LNCAP (cell line): ENCODE data around the gene DEK.

Experiments
- TF ChIP-seq, protein P1 (sequence below): fragments of 450-650 bp; IDR thresholded peaks from 2 replicates; pipeline ENCODE4 v1.5.1; 2017; ENCODE audit warnings: mild to moderate bottlenecking

Gene DEK

DNA sequence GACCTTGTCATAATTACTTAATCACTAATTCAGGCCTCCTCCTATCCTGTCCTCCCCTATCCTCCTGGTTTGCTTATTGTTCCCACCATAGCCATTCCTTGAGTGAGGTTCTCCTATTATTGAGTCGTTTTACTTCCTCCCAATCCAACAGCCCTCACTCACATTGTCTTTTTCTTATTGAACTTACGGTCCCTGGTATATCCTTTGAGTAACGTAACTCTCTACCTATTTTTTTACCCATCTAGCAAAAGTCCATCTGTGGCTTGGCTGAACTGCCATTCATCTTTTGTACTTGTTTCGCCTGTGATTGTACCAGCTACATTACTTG, 43.1 kb downstream of the DEK start:
- TF ChIP-seq, protein P1, sequence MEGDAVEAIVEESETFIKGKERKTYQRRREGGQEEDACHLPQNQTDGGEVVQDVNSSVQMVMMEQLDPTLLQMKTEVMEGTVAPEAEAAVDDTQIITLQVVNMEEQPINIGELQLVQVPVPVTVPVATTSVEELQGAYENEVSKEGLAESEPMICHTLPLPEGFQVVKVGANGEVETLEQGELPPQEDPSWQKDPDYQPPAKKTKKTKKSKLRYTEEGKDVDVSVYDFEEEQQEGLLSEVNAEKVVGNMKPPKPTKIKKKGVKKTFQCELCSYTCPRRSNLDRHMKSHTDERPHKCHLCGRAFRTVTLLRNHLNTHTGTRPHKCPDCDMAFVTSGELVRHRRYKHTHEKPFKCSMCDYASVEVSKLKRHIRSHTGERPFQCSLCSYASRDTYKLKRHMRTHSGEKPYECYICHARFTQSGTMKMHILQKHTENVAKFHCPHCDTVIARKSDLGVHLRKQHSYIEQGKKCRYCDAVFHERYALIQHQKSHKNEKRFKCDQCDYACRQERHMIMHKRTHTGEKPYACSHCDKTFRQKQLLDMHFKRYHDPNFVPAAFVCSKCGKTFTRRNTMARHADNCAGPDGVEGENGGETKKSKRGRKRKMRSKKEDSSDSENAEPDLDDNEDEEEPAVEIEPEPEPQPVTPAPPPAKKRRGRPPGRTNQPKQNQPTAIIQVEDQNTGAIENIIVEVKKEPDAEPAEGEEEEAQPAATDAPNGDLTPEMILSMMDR = no peak

DNA sequence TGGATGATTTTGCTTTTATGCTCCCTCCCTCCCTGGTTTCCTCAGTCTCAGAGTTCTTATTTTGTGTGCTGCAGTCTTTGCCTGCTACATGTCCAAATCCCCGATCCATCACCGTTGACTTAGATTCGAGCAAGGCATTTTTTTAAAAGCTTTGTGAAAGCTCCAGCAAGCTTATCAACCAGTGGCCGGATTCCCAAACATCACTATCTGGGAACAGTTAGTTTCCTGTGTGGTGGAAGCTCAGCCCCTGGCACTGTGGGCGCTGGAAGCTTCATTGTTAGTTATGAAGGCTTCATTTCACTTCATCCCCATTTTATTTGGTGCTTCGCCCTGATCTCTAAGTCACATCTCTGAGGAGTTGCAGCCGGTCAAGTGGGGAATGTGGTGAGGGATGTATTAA, 44.7 kb downstream of the DEK start:
- TF ChIP-seq, protein P1 = no peak

DNA sequence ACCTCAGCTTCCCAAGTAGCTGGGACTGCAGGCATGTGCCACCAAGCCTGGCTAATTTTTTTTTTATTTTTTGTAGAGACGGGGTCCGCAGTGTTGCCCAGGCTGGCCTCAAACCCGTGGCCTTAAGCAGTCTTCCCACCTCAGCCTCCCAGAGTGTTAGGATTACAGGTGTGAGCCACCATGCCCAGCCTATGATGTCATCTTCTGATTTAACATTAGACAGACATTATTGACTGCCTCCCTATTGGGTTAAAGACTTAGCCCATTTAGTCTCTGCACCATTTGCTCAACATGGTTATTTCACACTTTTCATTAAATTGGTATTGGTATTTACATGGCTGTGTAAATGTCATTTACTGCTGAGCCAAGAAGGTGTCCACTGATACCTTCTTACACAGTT, 46.1 kb downstream of the DEK start:
- TF ChIP-seq, protein P1 = no peak

DNA sequence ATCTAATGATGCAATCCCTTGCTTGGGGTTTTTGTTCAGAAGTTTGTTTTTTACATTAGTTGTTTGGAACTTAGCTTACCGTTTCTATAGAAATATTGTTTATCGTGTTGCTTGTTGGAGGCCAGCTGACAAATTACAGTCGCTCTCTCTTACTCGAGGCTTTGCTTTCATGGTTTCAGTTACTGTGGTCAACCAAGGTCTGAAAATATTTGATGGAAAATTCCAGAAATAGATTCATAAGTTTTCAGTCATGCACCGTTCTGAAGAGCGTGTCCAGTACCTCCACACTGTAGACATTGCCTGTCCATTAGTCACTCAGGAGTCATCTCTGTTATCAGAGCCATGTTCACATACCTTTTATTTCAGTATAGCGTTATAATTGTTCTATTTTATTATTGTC, 47.9 kb downstream of the DEK start:
- TF ChIP-seq, protein P1 = no peak

- TF ChIP-seq, protein P1 = no peak
These were observed 48.9 kb downstream of the DEK start for GRCh38 chr6:18215436-18215835.

DNA sequence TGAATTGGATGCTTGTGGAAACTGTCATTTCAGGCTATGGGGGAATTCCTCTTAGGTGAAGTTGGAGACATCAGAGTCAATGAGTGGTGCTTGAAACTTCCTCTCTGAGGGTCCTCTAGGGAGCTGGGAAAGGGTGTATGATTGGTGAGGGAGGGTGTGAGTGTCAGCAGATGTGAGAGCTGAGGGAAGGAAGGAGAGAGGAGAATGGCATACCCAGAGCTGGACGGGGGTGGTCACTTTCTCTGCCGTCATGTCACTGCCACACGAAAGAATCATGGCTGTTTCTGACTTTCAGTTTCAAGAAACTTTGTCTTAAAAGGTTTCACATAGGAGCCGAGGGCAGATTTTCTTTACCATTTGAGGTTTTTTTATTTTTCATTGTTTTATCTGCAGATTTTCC, 50.3 kb downstream of the DEK start:
- TF ChIP-seq, protein P1 = no peak

DNA sequence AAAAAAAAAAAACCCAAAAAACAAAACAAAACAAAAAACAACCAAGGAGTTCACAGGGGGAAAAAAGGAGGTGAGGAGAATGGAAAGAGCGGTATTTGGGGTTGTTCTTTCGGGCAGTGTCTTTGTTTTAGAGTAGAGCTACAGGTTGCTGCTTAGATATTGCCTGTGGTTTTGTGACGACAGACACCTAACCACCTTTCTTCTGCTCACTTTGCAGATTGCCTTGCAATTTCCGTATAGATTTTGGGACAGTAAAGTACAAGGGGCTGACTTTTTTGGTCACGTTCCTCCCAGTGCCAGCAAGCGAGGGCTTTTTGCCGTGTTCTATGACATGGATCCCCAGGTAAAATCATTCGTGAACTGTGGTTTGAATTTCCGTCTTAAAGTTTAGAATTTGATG, 50.9 kb downstream of the DEK start:
- TF ChIP-seq, protein P1 = no peak

GRCh38 chr6:18212231-18212630, 52.1 kb downstream of the DEK start:
- TF ChIP-seq, protein P1 = no peak
